ENCODE measurements around the gene KCNJ4.

The KCNJ4 gene

GRCh38 chr22:38464992-38465672 is 10.1 kb upstream of the KCNJ4 start:
- H3K36me3 ChIP-seq = no peaks in the 10 kb centered on the region
- peak overlapping the region; percentile 91 for H3K4me2 ChIP-seq
- H3K9me3 ChIP-seq = no peaks in the 10 kb centered on the region
- H4K20me1 ChIP-seq = no peaks in the 10 kb centered on the region
- no peak overlapping the region for H3K9ac ChIP-seq
- H3K4me3 ChIP-seq = no peak overlapping the region
- no peak overlapping the region for H3K27ac ChIP-seq
- TF ChIP-seq Cebpa-rat (IDR thresholded peaks at IDR 0.05) = no peak
- H3K27me3 ChIP-seq = peaks cover 33% of the 10 kb centered on the region
- H3K4me1 ChIP-seq = peaks cover 83% of the 10 kb centered on the region

DNA sequence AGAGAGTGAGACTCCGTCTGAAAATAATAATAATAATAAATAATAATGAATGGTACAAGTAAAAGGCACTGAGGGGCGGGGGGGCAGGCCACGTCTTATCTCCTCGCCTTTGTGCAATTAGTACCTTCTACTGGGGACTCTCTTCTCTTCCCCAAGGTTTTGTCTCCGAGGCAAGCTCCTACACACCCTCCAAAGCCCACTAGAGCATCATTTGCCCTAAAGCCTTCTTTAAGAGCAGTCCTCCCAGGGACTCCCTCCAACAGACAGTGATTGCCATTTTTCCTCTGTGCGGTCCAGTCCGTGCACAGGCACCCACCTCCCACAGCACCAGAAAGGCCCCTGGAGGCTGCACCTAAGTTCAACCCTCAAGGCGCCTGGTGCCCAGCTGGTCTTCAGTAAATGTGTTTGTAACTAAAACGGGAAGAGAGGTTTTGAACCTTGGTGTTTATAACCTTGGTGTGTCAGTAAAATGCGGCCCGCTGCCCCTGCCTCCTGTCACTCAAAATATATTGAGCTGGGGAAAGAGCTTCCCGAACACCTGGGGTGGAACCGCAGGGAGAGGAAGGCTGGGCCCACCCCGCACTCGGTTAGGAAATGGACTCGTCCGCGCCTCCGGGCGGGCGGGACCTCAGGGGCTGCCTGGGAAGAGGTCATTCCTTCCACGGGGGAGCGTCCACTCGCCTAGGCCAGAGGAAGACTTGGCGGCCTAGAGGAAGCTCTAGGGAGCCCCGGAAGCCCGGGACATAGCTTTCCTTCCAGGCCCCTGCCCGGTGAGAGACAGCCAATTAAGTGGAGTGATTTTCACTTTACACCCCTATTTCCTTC is 8.2 kb upstream of the KCNJ4 start:
- Histone ChIP-seq H3K4me1 (peaks cover 100% of the 10 kb centered on the region), H3K4me2 (peak overlapping the region; percentile 91), H3K4me3 (0 out of 2 replicates have a peak overlapping the region, but pooled peaks have one; percentile 38), H3K27me3 (peaks cover 22% of the 10 kb centered on the region), H3K9ac (peak overlapping the region; percentile 30; the same call in 1 of the 2 replicates), H3K27ac (0 out of 2 replicates have a peak overlapping the region, but pooled peaks have one; percentile 29), H3K36me3 (no peaks in the 10 kb centered on the region), H4K20me1 (no peaks in the 10 kb centered on the region), H3K9me3 (no peaks in the 10 kb centered on the region)
- no peak for TF ChIP-seq Cebpa-rat (IDR thresholded peaks at IDR 0.05)

DNA sequence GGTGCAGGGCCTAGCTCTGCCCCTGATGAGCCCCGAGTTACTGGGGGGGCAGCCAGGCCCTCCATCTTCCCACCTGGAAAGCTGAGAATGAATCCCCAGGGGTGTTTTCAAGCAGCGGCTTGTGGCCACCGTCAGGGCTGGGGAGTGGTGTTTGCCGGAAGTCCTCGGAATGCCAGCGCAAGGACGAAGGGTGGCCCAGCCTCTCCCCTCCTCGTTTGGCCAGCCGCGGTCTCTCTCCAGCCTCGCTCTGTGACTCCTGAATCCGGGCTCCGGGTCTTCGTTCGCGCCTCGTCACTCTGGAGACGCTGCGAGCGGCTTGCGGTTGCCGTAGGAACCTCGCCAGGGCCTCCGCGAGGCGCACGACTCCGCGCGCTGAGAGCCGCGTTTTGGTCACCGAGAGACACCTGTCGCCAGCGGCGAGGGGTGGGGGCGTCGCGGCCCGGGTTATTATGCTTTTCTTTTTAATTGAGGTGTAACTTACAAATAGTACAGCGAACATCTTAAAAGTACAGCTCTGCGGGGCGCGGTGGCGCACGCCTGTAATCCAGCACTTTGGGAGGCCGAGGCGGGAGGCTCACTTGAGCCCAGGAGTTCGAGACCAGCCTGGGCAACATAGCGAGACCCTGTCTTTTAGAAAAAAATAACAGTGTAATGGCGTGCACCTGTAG is 6.5 kb upstream of the KCNJ4 start:
- Histone ChIP-seq H3K9ac (no peak overlapping the region), H3K4me2 (peak overlapping the region; percentile 91), H3K4me3 (peak overlapping the region; percentile 28; the same call in 1 of the 2 replicates)

DNA sequence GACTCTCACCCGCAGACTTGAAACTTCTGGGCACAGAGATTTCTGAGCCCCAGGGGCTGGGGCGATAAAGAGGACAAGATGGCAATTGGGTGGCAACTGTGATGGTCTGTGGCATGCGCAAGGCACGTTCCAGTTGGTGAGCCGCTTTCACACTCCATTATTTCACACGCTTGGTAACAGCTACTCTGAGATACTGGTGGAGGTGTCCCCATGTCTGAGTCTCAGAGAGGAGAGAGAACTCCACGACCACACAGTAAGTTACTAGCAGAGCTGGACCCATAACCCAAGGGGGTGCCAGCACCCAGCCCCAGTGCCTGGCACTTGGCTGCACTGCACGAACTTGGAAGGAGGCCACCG is 6.0 kb upstream of the KCNJ4 start:
- H3K9me3 ChIP-seq = no peaks in the 10 kb centered on the region
- no peak overlapping the region for H3K9ac ChIP-seq
- peaks cover 91% of the 10 kb centered on the region for H3K4me1 ChIP-seq
- no peaks in the 10 kb centered on the region for H4K20me1 ChIP-seq
- TF ChIP-seq Cebpa-rat (IDR thresholded peaks at IDR 0.05) = no peak
- H3K4me3 ChIP-seq = peak overlapping the region; percentile 28; the same call in 1 of the 2 replicates
- peak overlapping the region; percentile 91 for H3K4me2 ChIP-seq
- H3K27ac ChIP-seq = peak overlapping the region; percentile 28; the same call in 1 of the 2 replicates
- H3K27me3 ChIP-seq = peaks cover 12% of the 10 kb centered on the region
- H3K36me3 ChIP-seq = no peaks in the 10 kb centered on the region

More for the DNA sequence above, 6.5 kb upstream of the KCNJ4 start:
- H3K36me3 ChIP-seq = no peaks in the 10 kb centered on the region
- TF ChIP-seq Cebpa-rat (IDR thresholded peaks at IDR 0.05) = no peak
- peaks cover 91% of the 10 kb centered on the region for H3K4me1 ChIP-seq
- H3K27me3 ChIP-seq = peaks cover 12% of the 10 kb centered on the region
- no peaks in the 10 kb centered on the region for H3K9me3 ChIP-seq
- no peaks in the 10 kb centered on the region for H4K20me1 ChIP-seq
- peak overlapping the region; percentile 28; the same call in 1 of the 2 replicates for H3K27ac ChIP-seq

DNA sequence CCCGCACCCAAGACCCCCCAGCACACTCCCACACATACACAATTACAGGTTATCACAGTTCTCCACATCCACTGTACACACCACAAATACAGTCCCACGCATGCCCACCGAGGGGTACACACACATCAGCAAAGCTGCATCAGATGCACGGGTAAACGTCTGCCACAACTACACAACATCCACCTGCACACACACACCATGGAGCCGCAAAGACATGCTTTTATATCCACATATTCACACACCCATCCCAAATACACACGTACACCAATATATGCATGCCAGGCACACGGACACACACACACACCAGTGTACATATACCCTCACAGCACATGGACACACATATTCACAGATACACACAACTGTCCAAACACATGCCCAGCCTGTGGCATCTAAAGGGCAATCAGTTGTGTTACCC is 5.4 kb upstream of the KCNJ4 start:
- Histone ChIP-seq H3K27ac (no peak overlapping the region), H3K4me2 (peak overlapping the region; percentile 91), H3K9me3 (no peaks in the 10 kb centered on the region), H3K9ac (no peak overlapping the region), H3K4me1 (peaks cover 85% of the 10 kb centered on the region), H3K27me3 (peaks cover 17% of the 10 kb centered on the region), H3K36me3 (no peaks in the 10 kb centered on the region), H3K4me3 (no peak overlapping the region), H4K20me1 (no peaks in the 10 kb centered on the region)
- no peak for TF ChIP-seq Cebpa-rat (IDR thresholded peaks at IDR 0.05)

DNA sequence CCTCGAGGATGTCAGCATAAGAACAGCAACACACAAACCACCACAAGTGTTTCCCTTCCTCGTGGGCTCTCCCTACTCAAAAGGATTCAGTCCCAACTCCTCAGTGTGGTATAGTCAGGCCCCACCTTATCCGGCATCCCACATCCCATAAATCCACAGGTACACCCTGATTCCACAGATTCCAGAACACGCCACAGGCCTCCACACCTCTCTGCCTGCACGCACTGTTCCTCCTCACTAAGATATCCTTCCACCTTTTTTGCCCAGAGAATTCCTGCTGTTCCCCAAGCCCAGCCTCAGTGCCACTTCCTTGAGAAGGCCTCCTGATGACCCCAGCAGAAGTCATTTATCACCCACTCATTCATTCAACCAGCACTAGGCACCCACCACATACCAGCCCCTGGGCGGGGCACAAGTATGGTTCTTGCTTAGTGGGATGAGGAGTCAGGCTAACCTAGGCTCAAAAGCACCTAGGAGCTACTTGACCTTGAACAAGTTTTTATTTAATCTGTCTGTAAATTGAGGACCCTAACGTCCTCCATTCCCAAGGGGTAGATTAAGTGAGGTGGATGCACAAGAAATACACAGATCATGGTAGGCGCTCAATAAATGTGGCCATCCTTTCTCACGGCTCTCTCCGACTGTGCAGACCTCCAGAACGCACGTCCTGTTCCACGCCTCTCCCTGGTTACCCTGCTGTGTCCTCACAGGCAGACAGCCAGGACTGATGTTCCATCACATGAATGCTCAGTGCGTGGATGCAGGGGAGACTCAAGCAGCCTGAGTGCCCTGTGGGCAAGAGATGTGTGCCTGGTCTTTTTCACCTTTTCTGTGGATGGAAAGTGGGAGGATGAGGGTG is 2.1 kb upstream of the KCNJ4 start:
- H3K4me1 ChIP-seq = peaks cover 63% of the 10 kb centered on the region
- no peak for TF ChIP-seq Cebpa-rat (IDR thresholded peaks at IDR 0.05)

GRCh38 chr22:38456272-38456835 is 1.4 kb upstream of the KCNJ4 start:
- Histone ChIP-seq H3K27ac (no peak overlapping the region), H3K4me2 (peak overlapping the region; percentile 94), H3K9me3 (no peaks in the 10 kb centered on the region), H3K27me3 (peaks cover 58% of the 10 kb centered on the region), H3K9ac (no peak overlapping the region), H3K36me3 (no peaks in the 10 kb centered on the region), H4K20me1 (peaks cover 21% of the 10 kb centered on the region), H3K4me3 (peak overlapping the region; percentile 75), H3K4me1 (peaks cover 56% of the 10 kb centered on the region)
- no peak for TF ChIP-seq Cebpa-rat (IDR thresholded peaks at IDR 0.05)

More for the DNA sequence above, 2.1 kb upstream of the KCNJ4 start:
- H4K20me1 ChIP-seq = peaks cover 20% of the 10 kb centered on the region
- H3K27ac ChIP-seq = no peak overlapping the region
- peaks cover 51% of the 10 kb centered on the region for H3K27me3 ChIP-seq
- H3K4me2 ChIP-seq = peak overlapping the region; percentile 94
- no peaks in the 10 kb centered on the region for H3K36me3 ChIP-seq
- no peaks in the 10 kb centered on the region for H3K9me3 ChIP-seq
- H3K9ac ChIP-seq = no peak overlapping the region
- H3K4me3 ChIP-seq = no peak overlapping the region

DNA sequence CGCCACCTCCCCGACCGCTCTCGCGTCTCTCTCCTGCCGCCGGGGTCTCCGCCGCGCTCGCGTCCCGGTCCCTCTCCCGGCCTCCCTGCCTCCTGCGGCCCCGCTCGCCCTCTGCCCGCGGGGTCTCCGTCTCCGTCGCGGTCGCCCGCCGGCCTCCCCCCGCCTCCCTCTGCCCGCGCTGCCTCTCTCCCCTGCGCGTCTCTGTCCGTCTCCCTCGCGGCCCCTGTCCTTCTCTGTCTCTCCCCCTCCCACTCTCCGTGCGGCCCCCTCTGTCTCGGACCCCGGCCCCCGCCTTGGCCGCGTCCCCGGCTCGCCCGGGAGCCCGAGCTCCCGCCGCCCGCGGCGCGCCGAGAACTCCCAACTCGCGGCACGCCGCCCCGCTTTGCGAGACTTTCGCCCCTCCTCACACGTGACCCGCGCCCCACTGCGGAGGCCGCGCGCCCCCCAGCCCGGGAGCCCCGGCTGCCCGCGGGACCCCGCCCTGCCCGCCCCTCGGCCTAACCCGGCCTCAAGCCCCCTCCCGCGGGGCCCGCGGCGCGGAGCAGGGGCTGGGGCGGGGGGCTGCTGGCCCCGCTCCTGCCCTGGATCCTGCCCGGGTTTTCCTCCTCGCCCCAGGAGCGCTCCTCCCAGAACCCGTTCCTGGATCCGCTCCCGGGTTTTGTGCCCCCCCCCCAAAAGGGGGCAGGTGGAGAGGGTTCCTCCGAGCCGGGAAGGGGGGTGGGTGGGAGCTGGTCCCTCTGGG is 702 bp upstream of the KCNJ4 start:
- no peaks in the 10 kb centered on the region for H3K36me3 ChIP-seq
- H4K20me1 ChIP-seq = peaks cover 28% of the 10 kb centered on the region
- H3K27ac ChIP-seq = peak overlapping the region; percentile 58
- peak overlapping the region; percentile 78 for H3K9ac ChIP-seq
- H3K4me2 ChIP-seq = peak overlapping the region; percentile 94
- H3K9me3 ChIP-seq = no peaks in the 10 kb centered on the region
- H3K27me3 ChIP-seq = peaks cover 65% of the 10 kb centered on the region
- no peak for TF ChIP-seq Cebpa-rat (IDR thresholded peaks at IDR 0.05)
- H3K4me3 ChIP-seq = peak overlapping the region; percentile 75
- H3K4me1 ChIP-seq = peaks cover 49% of the 10 kb centered on the region
